GM12875 (cell line): Measurements from ENCODE around the gene DHCR7.

Source experiments
- H3K4me3 ChIP-seq: one replicate; pipeline ENCODE4 v1.5.1; 2011; ENCODE audit warnings: low read depth, low read length, control low read depth
- CTCF ChIP-seq: IDR thresholded peaks from 2 replicates; pipeline ENCODE4 v1.5.1; 2011; ENCODE audit warnings: low read depth, mild to moderate bottlenecking, control low read depth, inconsistent platforms, low read length, moderate library complexity, borderline replicate concordance; ENCODE audit not compliant: insufficient read depth

Gene DHCR7

DNA sequence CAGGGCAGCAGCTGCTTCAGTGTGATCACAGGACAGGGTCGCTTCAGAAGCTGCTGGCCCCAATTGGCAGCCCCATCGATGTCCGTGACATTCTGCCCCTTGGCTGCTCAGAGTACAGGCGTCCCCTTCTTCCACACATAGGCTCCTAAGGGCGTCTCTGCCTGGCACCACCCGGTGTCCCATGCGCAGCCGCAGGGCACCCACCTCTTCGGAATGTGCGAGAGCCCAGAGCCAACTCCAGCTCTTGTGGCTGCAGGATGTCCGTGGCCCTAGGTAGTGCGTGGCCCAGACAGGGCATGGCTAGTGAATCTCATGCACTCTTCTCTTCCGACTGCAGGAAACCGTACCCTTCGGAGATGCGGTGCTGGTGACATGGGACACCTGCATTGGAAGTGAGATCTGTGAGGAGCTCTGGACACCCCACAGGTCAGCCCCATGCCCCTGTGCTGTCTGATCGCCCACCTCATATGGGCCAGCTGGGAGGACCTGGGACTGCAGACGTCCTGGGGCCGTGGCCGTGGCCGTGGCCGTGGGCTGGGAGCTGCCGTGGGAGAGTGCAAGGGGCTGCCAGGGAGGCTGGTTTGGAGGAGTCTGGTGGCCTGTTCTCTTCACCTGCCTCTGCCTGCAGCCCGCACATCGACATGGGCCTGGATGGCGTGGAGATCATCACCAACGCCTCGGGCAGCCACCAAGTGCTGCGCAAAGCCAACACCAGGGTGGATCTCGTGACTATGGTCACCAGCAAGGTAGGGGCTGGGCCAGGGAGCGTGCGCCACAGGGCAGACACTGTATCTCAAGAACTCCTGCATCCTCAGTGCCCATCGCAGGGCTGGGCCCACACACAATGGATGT lies 25.0 kb upstream of the DHCR7 start:
- H3K4me3 ChIP-seq, result no peak overlapping the region
- no peak for TF ChIP-seq CTCF

GRCh38 chr11:71472357-71472885 lies 24.2 kb upstream of the DHCR7 start:
- no peak for TF ChIP-seq CTCF
- no peak overlapping the region for H3K4me3 ChIP-seq

DNA sequence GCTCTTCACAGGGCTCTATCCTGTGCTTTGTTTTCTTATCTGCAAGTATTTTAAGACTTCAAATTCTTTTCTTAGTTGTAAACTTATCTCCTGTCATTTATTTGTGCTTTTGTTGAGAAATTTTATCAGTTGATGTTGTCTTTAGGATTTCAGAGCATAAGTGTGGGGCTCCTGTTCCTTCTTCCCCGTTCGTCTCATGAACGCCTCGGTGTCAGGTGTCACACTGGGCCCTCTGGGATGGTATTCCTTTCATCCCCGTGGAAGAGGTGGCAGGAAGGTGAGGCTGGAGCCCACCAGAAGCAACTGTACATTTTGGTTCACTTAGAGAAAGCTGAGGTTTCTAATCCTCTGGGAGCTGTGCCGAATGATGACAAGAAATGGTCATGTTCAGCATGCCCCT lies 22.8 kb upstream of the DHCR7 start:
- H3K4me3 ChIP-seq, result no peak overlapping the region
- TF ChIP-seq CTCF, result no peak

DNA sequence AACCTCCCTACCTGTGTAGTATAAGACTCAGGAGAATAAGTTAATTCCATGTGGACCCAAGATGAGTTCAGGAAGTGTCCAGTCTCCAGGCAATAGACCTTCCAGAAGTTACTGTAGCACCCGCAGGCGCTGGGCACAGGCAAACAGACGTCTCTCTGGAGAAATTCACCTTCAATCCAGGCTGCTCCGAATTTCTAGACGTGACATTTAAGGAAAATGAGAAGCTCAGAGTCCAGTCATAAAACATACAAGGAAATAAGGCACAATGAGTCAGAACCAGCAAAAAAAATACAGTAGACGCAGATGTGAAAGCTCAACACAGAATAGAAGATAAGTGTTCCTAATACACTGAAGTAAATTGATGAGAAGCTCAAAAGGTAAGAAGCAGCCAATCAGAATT lies 19.0 kb upstream of the DHCR7 start:
- no peak for TF ChIP-seq CTCF
- H3K4me3 ChIP-seq, result no peak overlapping the region

- no peak overlapping the region for H3K4me3 ChIP-seq
- no peak for TF ChIP-seq CTCF
These were observed 18.2 kb upstream of the DHCR7 start for GRCh38 chr11:71466358-71466757.

DNA sequence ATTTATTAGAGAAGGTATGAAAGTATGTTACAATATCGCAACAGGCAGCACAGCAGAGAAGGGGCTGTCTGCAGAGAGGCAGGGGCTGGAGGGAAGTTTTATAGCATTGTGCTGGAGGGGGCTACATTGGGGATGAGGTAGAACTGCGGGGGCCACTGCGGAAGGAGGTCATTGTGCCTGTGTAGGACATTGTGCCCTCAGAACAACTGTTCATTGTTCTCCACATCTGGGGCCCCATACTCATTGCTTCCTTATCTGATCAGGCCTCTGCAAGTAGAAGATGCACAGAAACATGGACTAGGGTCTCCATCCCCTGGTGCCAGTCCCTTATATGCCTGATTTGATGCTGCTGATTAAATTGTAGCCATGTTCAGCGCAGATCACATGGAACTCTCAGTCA lies 16.9 kb upstream of the DHCR7 start:
- no peak overlapping the region for H3K4me3 ChIP-seq
- TF ChIP-seq CTCF, result no peak

DNA sequence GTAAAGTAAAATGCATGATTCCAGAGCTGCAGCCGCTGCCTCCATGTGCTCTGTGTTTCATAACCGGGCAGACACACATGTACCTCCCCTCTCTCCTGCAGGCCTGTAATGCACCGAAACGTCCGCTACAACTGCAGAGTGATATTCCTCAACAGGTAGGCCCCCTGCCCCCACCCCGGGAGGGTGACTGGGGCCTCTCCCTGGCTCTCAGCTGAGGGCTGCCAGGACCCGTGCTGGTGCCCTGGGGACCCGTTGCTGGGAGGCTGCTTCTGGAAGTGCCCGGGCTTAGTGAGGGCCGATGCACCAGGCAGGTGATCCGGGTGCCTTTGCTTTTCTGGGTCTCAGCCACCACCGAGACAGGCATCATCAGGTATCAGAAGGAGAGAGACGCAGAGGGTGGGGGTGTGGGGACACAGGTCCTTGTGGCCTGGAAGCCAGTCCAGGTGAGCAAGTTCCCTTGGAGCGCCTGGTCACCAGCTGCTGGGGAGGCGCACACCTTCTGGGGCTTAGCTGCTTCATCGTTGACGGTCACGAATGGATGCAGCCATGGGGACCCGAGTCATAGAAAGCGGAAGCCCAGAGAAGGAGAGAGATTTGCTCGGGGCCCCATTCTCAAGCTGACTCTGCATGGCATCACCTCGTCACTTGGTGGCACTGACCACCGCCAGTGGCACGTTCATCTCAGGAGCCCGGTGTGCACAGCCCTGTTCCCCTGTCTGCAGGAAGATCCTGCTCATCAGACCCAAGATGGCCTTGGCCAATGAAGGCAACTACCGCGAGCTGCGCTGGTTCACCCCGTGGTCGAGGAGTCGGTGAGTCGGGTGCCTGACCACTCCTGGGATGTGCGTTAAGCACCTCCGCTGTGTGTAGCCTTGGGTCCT lies 15.4 kb upstream of the DHCR7 start:
- TF ChIP-seq CTCF, result no peak

More for the DNA sequence above, 15.4 kb upstream of the DHCR7 start:
- H3K4me3 ChIP-seq, result no peak overlapping the region
